Measurements from ENCODE around the gene TLCD5. TPM values are rescaled to one million over a fixed set of nuclear protein-coding genes. Genes with fewer than 3 reads are reported as not detected.

Gene TLCD5
- total and polyA plus RNA-seq, 8 donors, result 0.58 to 81.2 (median 1.8) TPM; not detected in 1

DNA sequence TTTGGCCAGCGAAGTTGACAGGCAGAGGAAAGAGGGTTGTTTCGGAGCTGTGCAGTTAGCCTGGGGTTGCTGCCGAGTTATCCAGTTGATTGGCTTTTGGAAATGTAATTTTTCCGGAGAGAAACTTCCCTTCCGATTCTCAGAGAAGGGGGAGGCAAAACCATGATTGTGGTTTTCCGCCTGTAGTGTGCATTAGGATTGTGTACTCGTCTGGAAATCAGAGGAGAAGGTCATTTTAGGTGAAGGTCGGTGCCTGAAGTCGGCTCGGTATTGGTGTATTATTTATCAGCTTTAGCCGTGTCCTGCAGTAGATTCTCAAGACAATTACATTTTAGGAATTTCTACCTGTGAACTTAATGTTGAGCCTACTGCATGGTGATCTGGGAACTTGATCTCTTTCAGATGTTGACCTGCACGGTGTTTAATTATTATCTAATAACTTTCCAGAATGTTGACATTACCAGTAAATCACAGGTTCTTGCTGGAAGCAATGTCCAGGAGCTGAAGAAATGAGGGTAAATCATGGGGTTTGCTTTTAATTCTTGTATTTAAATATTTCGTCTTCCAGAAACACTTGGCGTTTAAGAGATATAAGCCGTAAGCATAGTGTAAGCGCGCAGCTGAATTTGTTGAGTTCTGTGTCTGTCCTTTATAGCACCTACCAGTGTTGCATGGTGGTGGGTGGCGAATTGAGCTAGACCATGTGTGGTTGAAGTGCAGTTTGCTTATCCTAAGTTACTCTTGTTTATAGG, 12.4 kb downstream of the TLCD5 start:
- intact Hi-C loops (cut with DNase I; ENCODE audit: low total_unique reads), result no loop called here
- no peak for TF ChIP-seq EP300 (IDR thresholded peaks at IDR 0.05)
- no peak for TF ChIP-seq POLR2A (IDR thresholded peaks at IDR 0.05)
- peak in 1 of 3 donors; percentile 19 for TF ChIP-seq POLR2AphosphoS5 (IDR thresholded peaks at IDR 0.05)
- TF ChIP-seq, protein P1, sequence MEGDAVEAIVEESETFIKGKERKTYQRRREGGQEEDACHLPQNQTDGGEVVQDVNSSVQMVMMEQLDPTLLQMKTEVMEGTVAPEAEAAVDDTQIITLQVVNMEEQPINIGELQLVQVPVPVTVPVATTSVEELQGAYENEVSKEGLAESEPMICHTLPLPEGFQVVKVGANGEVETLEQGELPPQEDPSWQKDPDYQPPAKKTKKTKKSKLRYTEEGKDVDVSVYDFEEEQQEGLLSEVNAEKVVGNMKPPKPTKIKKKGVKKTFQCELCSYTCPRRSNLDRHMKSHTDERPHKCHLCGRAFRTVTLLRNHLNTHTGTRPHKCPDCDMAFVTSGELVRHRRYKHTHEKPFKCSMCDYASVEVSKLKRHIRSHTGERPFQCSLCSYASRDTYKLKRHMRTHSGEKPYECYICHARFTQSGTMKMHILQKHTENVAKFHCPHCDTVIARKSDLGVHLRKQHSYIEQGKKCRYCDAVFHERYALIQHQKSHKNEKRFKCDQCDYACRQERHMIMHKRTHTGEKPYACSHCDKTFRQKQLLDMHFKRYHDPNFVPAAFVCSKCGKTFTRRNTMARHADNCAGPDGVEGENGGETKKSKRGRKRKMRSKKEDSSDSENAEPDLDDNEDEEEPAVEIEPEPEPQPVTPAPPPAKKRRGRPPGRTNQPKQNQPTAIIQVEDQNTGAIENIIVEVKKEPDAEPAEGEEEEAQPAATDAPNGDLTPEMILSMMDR (IDR thresholded peaks at IDR 0.05), result no peak
- Histone ChIP-seq H3K36me3 (no peaks in the 10 kb centered on the region), H3K27me3 (no peaks in the 10 kb centered on the region), H3K4me1 (peaks cover 5 to 77% (median 61%) of the 10 kb centered on the region in 4 donors), H3K27ac (peak overlapping the region; percentile 87 to 100 (median 99)), H3K9me3 (no peaks in the 10 kb centered on the region), H3K4me3 (peak overlapping the region; percentile 81 to 94 (median 88))
- WGBS, 5 donors, result 5 to 11% (median 7%) methylated on average over 18 of the region's 18 CpGs
- peak in 1 of 2 donors; percentile 64 for DNase-seq

GRCh38 chr11:120338107-120338933, 13.2 kb downstream of the TLCD5 start:
- Histone ChIP-seq H3K4me1 (peaks cover 5 to 77% (median 61%) of the 10 kb centered on the region in 4 donors), H3K36me3 (no peaks in the 10 kb centered on the region), H3K27ac (peak overlapping the region; percentile 71 to 100 (median 99)), H3K9me3 (no peaks in the 10 kb centered on the region), H3K4me3 (peak overlapping the region; percentile 81 to 94 (median 88)), H3K27me3 (no peaks in the 10 kb centered on the region)
- DNase-seq, result no peak
- intact Hi-C loops (cut with DNase I; ENCODE audit: low total_unique reads), result no loop called here
- 12 to 22% (median 16%) methylated on average over 7 of the region's 7 CpGs for WGBS, 5 donors
- no peak for TF ChIP-seq POLR2AphosphoS5 (IDR thresholded peaks at IDR 0.05)
- TF ChIP-seq, protein P1 (IDR thresholded peaks at IDR 0.05), result no peak
- TF ChIP-seq POLR2A (IDR thresholded peaks at IDR 0.05), result no peak
- TF ChIP-seq EP300 (IDR thresholded peaks at IDR 0.05), result no peak

GRCh38 chr11:120339394-120339890, 14.3 kb downstream of the TLCD5 start:
- WGBS, 5 donors, result 6 to 19% (median 15%) methylated on average over 6 of the region's 6 CpGs
- H3K4me3 ChIP-seq, result peak overlapping the region in 3 of 4 donors; percentile 81 to 94 (median 88)
- H3K4me1 ChIP-seq, result peaks cover 11 to 78% (median 67%) of the 10 kb centered on the region in 4 donors
- DNase-seq, result peak; percentile 40 to 78
- intact Hi-C loops (cut with DNase I; ENCODE audit: low total_unique reads), result no loop called here
- TF ChIP-seq EP300 (IDR thresholded peaks at IDR 0.05) (no peak), POLR2AphosphoS5 (IDR thresholded peaks at IDR 0.05) (peak in 2 of 3 donors; percentile 60 to 66), POLR2A (IDR thresholded peaks at IDR 0.05) (peak in 1 of 4 donors; percentile 7)
- TF ChIP-seq, protein P1 (IDR thresholded peaks at IDR 0.05), result no peak
- H3K36me3 ChIP-seq, result no peaks in the 10 kb centered on the region
- no peaks in the 10 kb centered on the region for H3K27me3 ChIP-seq
- peak overlapping the region; percentile 27 to 100 (median 99) for H3K27ac ChIP-seq
- H3K9me3 ChIP-seq, result no peaks in the 10 kb centered on the region

GRCh38 chr11:120340529-120340928, 15.4 kb downstream of the TLCD5 start:
- H3K4me3 ChIP-seq, result peak overlapping the region in 2 of 4 donors; percentile 88 to 94
- TF ChIP-seq EP300 (IDR thresholded peaks at IDR 0.05) (no peak), POLR2A (IDR thresholded peaks at IDR 0.05) (no peak), POLR2AphosphoS5 (IDR thresholded peaks at IDR 0.05) (no peak)
- TF ChIP-seq, protein P1 (IDR thresholded peaks at IDR 0.05), result no peak
- H3K27me3 ChIP-seq, result no peaks in the 10 kb centered on the region
- peak in 1 of 2 donors; percentile 41 for DNase-seq
- no peaks in the 10 kb centered on the region for H3K9me3 ChIP-seq
- peaks cover 17 to 82% (median 73%) of the 10 kb centered on the region in 4 donors for H3K4me1 ChIP-seq
- intact Hi-C loops (cut with DNase I; ENCODE audit: low total_unique reads), result loop anchor here (5.0 kb wide), 1 partner anchor 42 kb away; no protein-coding TSS in a partner anchor
- WGBS, 5 donors, result 7 to 20% (median 17%) methylated on average over 2 of the region's 2 CpGs
- H3K36me3 ChIP-seq, result no peaks in the 10 kb centered on the region
- peak overlapping the region in 2 of 5 donors; percentile 99 to 100 for H3K27ac ChIP-seq

Measured in stomach (tissue), 9 donors.